HG03442 (cell line): Measurements from ENCODE around the gene DAGLA.
"Not testable (repeated sequence)": the region's sequence is repeated elsewhere in the genome, so short reads cannot be mapped to it uniquely, and the experiment has no call there.

Experiments
- ATAC-seq: cut with Tn5 transposase; IDR thresholded peaks from one replicate; pipeline ENCODE4 v1.9.1; 2021; ENCODE audit warnings: mild to moderate bottlenecking, moderate library complexity; ENCODE audit not compliant: unreplicated experiment

The DAGLA gene

GRCh38 chr11:61679893-61680621 is at the start of gene DAGLA:
Gene DAGLA (plus strand): TSS chr11:61680391. CDS start chr11:61720156, 39,765 bp downstream.
- ATAC-seq, result peak; percentile 63

- no peak for ATAC-seq
Observed at GRCh38 chr11:61632096-61632495, 48.1 kb upstream of the DAGLA start.

GRCh38 chr11:61635304-61635703 is 44.9 kb upstream of the DAGLA start:
- ATAC-seq, result no peak

- no peak for ATAC-seq
Observed at GRCh38 chr11:61635787-61636186, 44.4 kb upstream of the DAGLA start.

GRCh38 chr11:61636676-61637075 is 43.5 kb upstream of the DAGLA start:
- no peak for ATAC-seq

- no peak for ATAC-seq
Observed at GRCh38 chr11:61637277-61637676, 42.9 kb upstream of the DAGLA start.

- no peak for ATAC-seq
Observed at GRCh38 chr11:61639816-61640443, 40.3 kb upstream of the DAGLA start.

- ATAC-seq, result no peak
Observed at GRCh38 chr11:61642162-61642561, 38.0 kb upstream of the DAGLA start.

GRCh38 chr11:61645179-61645868 is 34.9 kb upstream of the DAGLA start:
- no peak for ATAC-seq

- ATAC-seq, result no peak
Observed at GRCh38 chr11:61647529-61647928, 32.7 kb upstream of the DAGLA start.

GRCh38 chr11:61650781-61651571 is 29.2 kb upstream of the DAGLA start:
- ATAC-seq, result no peak

GRCh38 chr11:61652135-61652534 is 28.1 kb upstream of the DAGLA start:
- no peak for ATAC-seq

GRCh38 chr11:61654397-61654829 is 25.8 kb upstream of the DAGLA start:
- no peak for ATAC-seq

- not testable (repeated sequence) for ATAC-seq
Observed at GRCh38 chr11:61655266-61656159, 24.7 kb upstream of the DAGLA start.

GRCh38 chr11:61656347-61657077 is 23.7 kb upstream of the DAGLA start:
- no peak for ATAC-seq

- ATAC-seq, result no peak
Observed at GRCh38 chr11:61657566-61658290, 22.5 kb upstream of the DAGLA start.

- no peak for ATAC-seq
Observed at GRCh38 chr11:61659413-61660196, 20.6 kb upstream of the DAGLA start.

- ATAC-seq, result not testable (repeated sequence)
Observed at GRCh38 chr11:61660997-61661396, 19.2 kb upstream of the DAGLA start.
